ENCODE results near the gene SESN1.

GRCh38 chr6:109071125-109071917 lies 23.3 kb downstream of the SESN1 start:
- TF ChIP-seq CTCF (IDR thresholded peaks at IDR 0.05): no peak
- no peak for TF ChIP-seq POLR2A (IDR thresholded peaks at IDR 0.05)
